Duodenal mucosa (tissue), 2 donors: ENCODE measurements around the gene WFDC9.
"Not testable (repeated sequence)": the region's sequence is repeated elsewhere in the genome, so short reads cannot be mapped to it uniquely, and the experiment has no call there.

Experiments used
- H3K27ac ChIP-seq: one replicate; pipeline ENCODE4 v1.7.0; 2013; ENCODE audit warnings: low read depth, low read length
- H3K27me3 ChIP-seq, 2 donors: one replicate each; pipeline ENCODE4 v1.7.0; 2013; ENCODE audit warnings: low read length in 2 of 2, control low read depth in 1 of 2; ENCODE audit not compliant: insufficient read depth in 2 of 2, control insufficient read depth in 1 of 2
- H3K36me3 ChIP-seq, 2 donors: one replicate each; pipeline ENCODE4 v1.7.0; 2013; ENCODE audit warnings: low read length in 2 of 2, control low read depth in 1 of 2; ENCODE audit not compliant: insufficient read depth in 2 of 2, control insufficient read depth in 1 of 2
- H3K4me1 ChIP-seq, 2 donors: one replicate each; pipeline ENCODE4 v1.7.0; 2013; ENCODE audit warnings: low read length in 2 of 2, control low read depth in 1 of 2; ENCODE audit not compliant: insufficient read depth in 2 of 2, control insufficient read depth in 1 of 2
- H3K4me3 ChIP-seq, 2 donors: one replicate each; pipeline ENCODE4 v1.7.0; 2013; ENCODE audit warnings: low read length in 2 of 2, low read depth in 1 of 2
- H3K9ac ChIP-seq, 2 donors: one replicate each; pipeline ENCODE4 v1.7.0; 2013; ENCODE audit warnings: low read length in 2 of 2, low read depth in 1 of 2
- H3K9me3 ChIP-seq, 2 donors: one replicate each; pipeline ENCODE4 v1.7.0; 2013; ENCODE audit warnings: low read length in 2 of 2, control low read depth in 1 of 2; ENCODE audit not compliant: control insufficient read depth in 1 of 2

Gene WFDC9

GRCh38 chr20:45595235-45595634 lies 35.8 kb downstream of the WFDC9 start:
- Histone ChIP-seq H3K9me3 (no peaks in the 10 kb centered on the region), H3K9ac (no peak overlapping the region), H3K27me3 (no peaks in the 10 kb centered on the region), H3K27ac (no peak overlapping the region), H3K36me3 (no peaks in the 10 kb centered on the region), H3K4me3 (no peak overlapping the region), H3K4me1 (no peaks in the 10 kb centered on the region)

GRCh38 chr20:45593498-45593897 lies 37.6 kb downstream of the WFDC9 start:
- Histone ChIP-seq H3K36me3 (no peaks in the 10 kb centered on the region), H3K9ac (no peak overlapping the region), H3K4me1 (no peaks in the 10 kb centered on the region), H3K9me3 (no peaks in the 10 kb centered on the region), H3K27me3 (no peaks in the 10 kb centered on the region), H3K4me3 (no peak overlapping the region), H3K27ac (no peak overlapping the region)

- Histone ChIP-seq H3K4me1 (no peaks in the 10 kb centered on the region), H3K9me3 (no peaks in the 10 kb centered on the region), H3K4me3 (no peak overlapping the region), H3K9ac (no peak overlapping the region), H3K27me3 (no peaks in the 10 kb centered on the region), H3K27ac (no peak overlapping the region), H3K36me3 (no peaks in the 10 kb centered on the region)
Observed at GRCh38 chr20:45592574-45593189, 38.4 kb downstream of the WFDC9 start.

GRCh38 chr20:45589725-45590124 lies 41.4 kb downstream of the WFDC9 start:
- H3K4me1 ChIP-seq = no peaks in the 10 kb centered on the region
- H3K36me3 ChIP-seq = no peaks in the 10 kb centered on the region
- no peak overlapping the region for H3K9ac ChIP-seq
- no peaks in the 10 kb centered on the region for H3K9me3 ChIP-seq
- no peak overlapping the region for H3K27ac ChIP-seq
- H3K27me3 ChIP-seq = no peaks in the 10 kb centered on the region
- no peak overlapping the region for H3K4me3 ChIP-seq

GRCh38 chr20:45588800-45589199 lies 42.3 kb downstream of the WFDC9 start:
- Histone ChIP-seq H3K9ac (no peak overlapping the region), H3K27ac (no peak overlapping the region), H3K27me3 (no peaks in the 10 kb centered on the region), H3K4me1 (no peaks in the 10 kb centered on the region), H3K36me3 (no peaks in the 10 kb centered on the region), H3K4me3 (no peak overlapping the region), H3K9me3 (no peaks in the 10 kb centered on the region)

GRCh38 chr20:45585986-45586385 lies 45.1 kb downstream of the WFDC9 start:
- not testable (repeated sequence) for H3K4me3 ChIP-seq, H3K27ac ChIP-seq, H3K9ac ChIP-seq, H3K36me3 ChIP-seq, H3K4me1 ChIP-seq, H3K9me3 ChIP-seq, H3K27me3 ChIP-seq

- H3K9ac ChIP-seq, H3K27ac ChIP-seq, H3K4me3 ChIP-seq: not testable (repeated sequence)
Observed at GRCh38 chr20:45584294-45584693, 46.8 kb downstream of the WFDC9 start.

GRCh38 chr20:45583502-45583901 lies 47.6 kb downstream of the WFDC9 start:
- Histone ChIP-seq H3K36me3 (no peaks in the 10 kb centered on the region), H3K4me3 (no peak overlapping the region), H3K4me1 (no peaks in the 10 kb centered on the region), H3K9me3 (no peaks in the 10 kb centered on the region), H3K27me3 (no peaks in the 10 kb centered on the region), H3K9ac (no peak overlapping the region), H3K27ac (no peak overlapping the region)

More at GRCh38 chr20:45584294-45584693, 46.8 kb downstream of the WFDC9 start:
- not testable (repeated sequence) for H3K36me3 ChIP-seq, H3K27me3 ChIP-seq, H3K9me3 ChIP-seq, H3K4me1 ChIP-seq

GRCh38 chr20:45581702-45582101 lies 49.4 kb downstream of the WFDC9 start:
- Histone ChIP-seq H3K4me1 (peaks cover 0 to 4% of the 10 kb centered on the region in 2 donors), H3K9ac (no peak overlapping the region), H3K36me3 (no peaks in the 10 kb centered on the region), H3K27ac (no peak overlapping the region), H3K9me3 (no peaks in the 10 kb centered on the region), H3K27me3 (no peaks in the 10 kb centered on the region), H3K4me3 (no peak overlapping the region)

GRCh38 chr20:45579184-45579583 lies 51.9 kb downstream of the WFDC9 start, which contains the start of gene WFDC8:
TSS of gene WFDC8 (minus strand) at chr20:45579284. CDS start at chr20:45579247, 37 bp downstream.
- Histone ChIP-seq H3K9ac (no peak within 1 kb of the TSS), H3K36me3 (no peaks in the 10 kb centered on the region), H3K27me3 (no peaks in the 10 kb centered on the region), H3K9me3 (no peaks in the 10 kb centered on the region), H3K4me1 (peaks cover 0 to 4% of the 10 kb centered on the region in 2 donors), H3K27ac (no peak within 1 kb of the TSS), H3K4me3 (no peak within 1 kb of the TSS)

- Histone ChIP-seq H3K4me1 (peaks cover 0 to 4% of the 10 kb centered on the region in 2 donors), H3K27ac (no peak overlapping the region), H3K9ac (no peak overlapping the region), H3K9me3 (no peaks in the 10 kb centered on the region), H3K4me3 (no peak overlapping the region), H3K27me3 (no peaks in the 10 kb centered on the region), H3K36me3 (no peaks in the 10 kb centered on the region)
Observed at GRCh38 chr20:45578231-45578630, 52.9 kb downstream of the WFDC9 start.
